Measurements from ENCODE around the gene VSIG10. TPM values are rescaled to one million over a fixed set of nuclear protein-coding genes. Genes with fewer than 3 reads are reported as not detected.

The VSIG10 gene
- total and polyA plus RNA-seq, 2 donors (not counting 1 experiment from before 2014, with no cell fraction given), result 9.1 to 31.7 TPM

DNA sequence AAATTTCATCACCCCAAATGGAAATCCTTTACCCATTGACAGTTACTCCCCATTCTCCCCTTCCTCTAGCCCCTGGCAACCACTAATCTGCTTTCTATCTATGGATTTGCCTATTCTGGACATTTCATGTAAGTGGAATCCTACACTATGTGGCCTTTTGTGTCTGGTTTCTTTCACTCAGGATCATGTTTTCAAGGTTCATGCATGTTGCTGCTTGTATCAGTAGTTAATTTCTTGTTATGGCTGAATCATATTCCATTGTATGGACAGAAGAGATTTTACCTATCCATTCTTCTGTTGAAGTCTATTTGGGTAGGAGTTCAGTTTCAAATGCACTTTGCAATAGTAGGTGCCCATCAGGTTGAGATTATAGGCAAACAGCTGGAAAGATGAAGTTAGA, 85.9 kb downstream of the VSIG10 start:
- no peaks in the 10 kb centered on the region for H3K27me3 ChIP-seq (ENCODE audit: control insufficient read depth, insufficient read depth, low read length)
- peak overlapping the region in 2 of 4 experiments; percentile 86 to 90 for H3K4me3 ChIP-seq (replicated peaks in 1 of 4; ENCODE audit: control extremely low read depth in 1 of 4, insufficient read depth in 1 of 4, low read depth in 3 of 4, low read length in 4 of 4)
- DNase-seq (ENCODE audit: low read depth in 2 of 2), result no peak
- no peak for TF ChIP-seq EZH2 (IDR thresholded peaks at IDR 0.05; ENCODE audit: low read length, missing control alignments)
- TF ChIP-seq, protein P1, sequence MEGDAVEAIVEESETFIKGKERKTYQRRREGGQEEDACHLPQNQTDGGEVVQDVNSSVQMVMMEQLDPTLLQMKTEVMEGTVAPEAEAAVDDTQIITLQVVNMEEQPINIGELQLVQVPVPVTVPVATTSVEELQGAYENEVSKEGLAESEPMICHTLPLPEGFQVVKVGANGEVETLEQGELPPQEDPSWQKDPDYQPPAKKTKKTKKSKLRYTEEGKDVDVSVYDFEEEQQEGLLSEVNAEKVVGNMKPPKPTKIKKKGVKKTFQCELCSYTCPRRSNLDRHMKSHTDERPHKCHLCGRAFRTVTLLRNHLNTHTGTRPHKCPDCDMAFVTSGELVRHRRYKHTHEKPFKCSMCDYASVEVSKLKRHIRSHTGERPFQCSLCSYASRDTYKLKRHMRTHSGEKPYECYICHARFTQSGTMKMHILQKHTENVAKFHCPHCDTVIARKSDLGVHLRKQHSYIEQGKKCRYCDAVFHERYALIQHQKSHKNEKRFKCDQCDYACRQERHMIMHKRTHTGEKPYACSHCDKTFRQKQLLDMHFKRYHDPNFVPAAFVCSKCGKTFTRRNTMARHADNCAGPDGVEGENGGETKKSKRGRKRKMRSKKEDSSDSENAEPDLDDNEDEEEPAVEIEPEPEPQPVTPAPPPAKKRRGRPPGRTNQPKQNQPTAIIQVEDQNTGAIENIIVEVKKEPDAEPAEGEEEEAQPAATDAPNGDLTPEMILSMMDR (conservative IDR thresholded peaks at IDR 0.05 in 1 of 2, IDR thresholded peaks at IDR 0.05 in 1 of 2; ENCODE audit: low read depth in 1 of 2, low read length in 2 of 2), result no peak
- no peaks in the 10 kb centered on the region for H3K9me3 ChIP-seq (ENCODE audit: control insufficient read depth, insufficient read depth, low read depth, low read length)
- no peaks in the 10 kb centered on the region for H4K20me1 ChIP-seq (ENCODE audit: control insufficient read depth, extremely low read depth, insufficient read depth, low read length)
- H3K9ac ChIP-seq (ENCODE audit: insufficient read depth, low read length), result no peak overlapping the region
- H2AFZ ChIP-seq (ENCODE audit: low read length), result no peak overlapping the region
- no peak overlapping the region for H3K27ac ChIP-seq (ENCODE audit: insufficient read depth, low read length)
- H3K4me1 ChIP-seq (ENCODE audit: control insufficient read depth, extremely low read depth, insufficient read depth, low read length), result no peaks in the 10 kb centered on the region
- peaks cover 5% of the 10 kb centered on the region for H3K36me3 ChIP-seq (ENCODE audit: control insufficient read depth, insufficient read depth, low read length)
- H3K79me2 ChIP-seq (ENCODE audit: control insufficient read depth, insufficient read depth, low read length), result peaks cover 18% of the 10 kb centered on the region
- H3K4me2 ChIP-seq (ENCODE audit: extremely low read depth, insufficient read depth, low read length), result peak overlapping the region; percentile 85

DNA sequence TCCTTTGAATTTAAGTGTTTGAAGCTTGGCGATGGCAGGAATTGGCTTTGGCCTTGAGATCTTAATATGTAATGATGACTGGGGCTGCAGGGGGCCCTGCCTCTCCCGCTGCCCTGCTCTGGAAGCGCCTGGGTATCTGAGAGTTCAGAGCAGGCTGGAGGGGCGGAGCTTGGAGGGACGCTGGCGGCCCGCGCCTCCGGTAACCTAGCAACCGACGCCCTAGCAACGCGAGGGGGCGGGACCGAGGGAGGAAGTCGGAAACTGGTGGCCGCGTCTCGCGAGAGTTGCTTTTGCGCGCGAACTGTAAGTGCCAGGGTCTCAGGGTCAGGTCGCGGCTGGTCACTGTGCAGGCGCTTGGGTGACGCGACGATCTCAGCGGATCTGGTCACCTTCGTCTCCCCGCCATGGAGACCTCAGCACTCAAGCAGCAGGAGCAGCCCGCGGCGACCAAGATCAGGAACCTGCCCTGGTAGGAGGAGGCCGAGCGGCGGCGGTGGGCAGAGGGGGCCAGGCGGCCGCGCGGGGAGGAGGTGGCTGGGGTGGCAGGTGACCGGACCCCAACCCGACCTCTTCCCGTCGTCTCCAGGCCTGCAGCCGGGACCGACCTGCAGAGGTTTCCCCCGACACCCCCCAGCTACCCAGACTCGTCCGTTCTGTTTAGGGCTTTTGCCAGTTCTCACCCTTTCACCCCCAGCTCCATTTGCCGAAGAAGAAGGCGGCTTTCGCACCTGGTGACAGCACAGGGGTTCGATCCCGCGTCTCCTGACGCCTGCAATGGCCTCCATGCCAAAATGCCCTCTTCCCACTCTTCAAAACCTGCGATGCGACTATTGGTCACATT, 87.2 kb downstream of the VSIG10 start, which contains the start of gene RFC5:
TSS of gene RFC5 (plus strand) at position 280 of the 841 bp plus-strand sequence. CDS start at position 405, 125 bp downstream.
- peak within 1 kb of the TSS; percentile 80 for H2AFZ ChIP-seq (ENCODE audit: low read length)
- H3K9ac ChIP-seq (ENCODE audit: insufficient read depth, low read length), result peak within 1 kb of the TSS; percentile 90
- H3K36me3 ChIP-seq (ENCODE audit: control insufficient read depth, insufficient read depth, low read length), result peaks cover 3% of the 10 kb centered on the region
- H3K27me3 ChIP-seq (ENCODE audit: control insufficient read depth, insufficient read depth, low read length), result no peaks in the 10 kb centered on the region
- peak within 1 kb of the TSS; percentile 75 for H3K27ac ChIP-seq (ENCODE audit: insufficient read depth, low read length)
- H3K4me3 ChIP-seq (replicated peaks in 1 of 4; ENCODE audit: control extremely low read depth in 1 of 4, insufficient read depth in 1 of 4, low read depth in 3 of 4, low read length in 4 of 4), result peak within 1 kb of the TSS; percentile 72 to 90 (median 80)
- DNase-seq (ENCODE audit: low read depth in 2 of 2), result peak; percentile 93 to 96
- peak within 1 kb of the TSS; percentile 85 for H3K4me2 ChIP-seq (ENCODE audit: extremely low read depth, insufficient read depth, low read length)
- no peaks in the 10 kb centered on the region for H4K20me1 ChIP-seq (ENCODE audit: control insufficient read depth, extremely low read depth, insufficient read depth, low read length)
- H3K9me3 ChIP-seq (ENCODE audit: control insufficient read depth, insufficient read depth, low read depth, low read length), result no peaks in the 10 kb centered on the region
- H3K79me2 ChIP-seq (ENCODE audit: control insufficient read depth, insufficient read depth, low read length), result peaks cover 18% of the 10 kb centered on the region
- H3K4me1 ChIP-seq (ENCODE audit: control insufficient read depth, extremely low read depth, insufficient read depth, low read length), result no peaks in the 10 kb centered on the region
- TF ChIP-seq, protein P1 (conservative IDR thresholded peaks at IDR 0.05 in 1 of 2, IDR thresholded peaks at IDR 0.05 in 1 of 2; ENCODE audit: low read depth in 1 of 2, low read length in 2 of 2), result no peak
- TF ChIP-seq EZH2 (IDR thresholded peaks at IDR 0.05; ENCODE audit: low read length, missing control alignments), result no peak

DNA sequence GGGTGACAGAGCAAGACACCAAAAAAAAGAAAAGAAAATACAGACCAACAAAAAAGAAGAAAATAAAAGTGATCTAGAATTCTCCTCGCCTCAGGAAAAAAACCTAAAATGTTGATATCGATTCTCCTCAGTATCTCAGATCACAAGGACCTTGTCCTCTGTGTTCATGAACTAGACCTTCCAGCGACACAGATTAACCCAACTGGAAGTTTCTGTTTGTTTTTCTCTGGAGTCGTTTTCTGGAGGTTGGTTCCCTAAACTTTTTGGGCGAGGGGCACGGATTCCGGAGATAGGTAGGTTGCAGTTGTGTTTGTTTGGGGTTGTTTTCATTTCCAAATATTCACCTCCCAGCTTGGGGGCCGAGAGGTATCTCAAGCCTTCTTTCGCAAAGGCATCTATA, 87.9 kb downstream of the VSIG10 start:
- DNase-seq (ENCODE audit: low read depth in 2 of 2), result no peak
- H3K9me3 ChIP-seq (ENCODE audit: control insufficient read depth, insufficient read depth, low read depth, low read length), result no peaks in the 10 kb centered on the region
- H3K36me3 ChIP-seq (ENCODE audit: control insufficient read depth, insufficient read depth, low read length), result peaks cover 3% of the 10 kb centered on the region
- no peak overlapping the region for H3K9ac ChIP-seq (ENCODE audit: insufficient read depth, low read length)
- H4K20me1 ChIP-seq (ENCODE audit: control insufficient read depth, extremely low read depth, insufficient read depth, low read length), result no peaks in the 10 kb centered on the region
- H3K27me3 ChIP-seq (ENCODE audit: control insufficient read depth, insufficient read depth, low read length), result no peaks in the 10 kb centered on the region
- peaks cover 18% of the 10 kb centered on the region for H3K79me2 ChIP-seq (ENCODE audit: control insufficient read depth, insufficient read depth, low read length)
- H3K27ac ChIP-seq (ENCODE audit: insufficient read depth, low read length), result no peak overlapping the region
- H3K4me2 ChIP-seq (ENCODE audit: extremely low read depth, insufficient read depth, low read length), result peak overlapping the region; percentile 81
- H2AFZ ChIP-seq (ENCODE audit: low read length), result peak overlapping the region; percentile 73
- TF ChIP-seq, protein P1 (conservative IDR thresholded peaks at IDR 0.05 in 1 of 2, IDR thresholded peaks at IDR 0.05 in 1 of 2; ENCODE audit: low read depth in 1 of 2, low read length in 2 of 2), result no peak
- TF ChIP-seq EZH2 (IDR thresholded peaks at IDR 0.05; ENCODE audit: low read length, missing control alignments), result no peak
- H3K4me1 ChIP-seq (ENCODE audit: control insufficient read depth, extremely low read depth, insufficient read depth, low read length), result no peaks in the 10 kb centered on the region
- peak overlapping the region in 3 of 4 experiments; percentile 72 to 90 (median 86) for H3K4me3 ChIP-seq (replicated peaks in 1 of 4; ENCODE audit: control extremely low read depth in 1 of 4, insufficient read depth in 1 of 4, low read depth in 3 of 4, low read length in 4 of 4)
